Activated CD8-positive, alpha-beta T cell treated with anti-CD3 and anti-CD28 coated beads for 36 hours (primary cell): ENCODE results near the gene ACTR1A. TPM values are rescaled to one million over a fixed set of nuclear protein-coding genes. Genes with fewer than 3 reads are reported as not detected.

Experiments used
- ATAC-seq: fragments of 200-7000 bp; cut with Tn5 transposase; one replicate; pipeline ENCODE4 v1.10.0; 2021; ENCODE audit warnings: mild to moderate bottlenecking, moderate library complexity
- CTCF ChIA-PET: fragments of 350-600 bp; sonication (Branson Sonifier 250); formaldehyde crosslinking; loops from one replicate; lab custom pipeline; 2021; ENCODE audit warnings: antibody characterized with exemption; lab: Charles Lee
- POLR2A ChIA-PET: fragments of 350-600 bp; sonication (Branson Sonifier 250); formaldehyde crosslinking; loops from one replicate; lab custom pipeline; 2021; ENCODE audit warnings: antibody characterized with exemption; lab: Charles Lee
- DNase-seq: peaks from one replicate; pipeline ENCODE4 v3.0.0-alpha.2; 2020
- H3K27ac Mint-ChIP-seq: one replicate; pipeline ENCODE4 v1.8.0; 2021; ENCODE audit warnings: mild to moderate bottlenecking, mixed read lengths
- H3K27me3 Mint-ChIP-seq: one replicate; pipeline ENCODE4 v1.8.0; 2021; ENCODE audit warnings: mixed read lengths
- H3K36me3 Mint-ChIP-seq: one replicate; pipeline ENCODE4 v1.8.0; 2021; ENCODE audit warnings: low read depth, mixed read lengths
- H3K4me1 Mint-ChIP-seq: one replicate; pipeline ENCODE4 v1.8.0; 2021; ENCODE audit warnings: low read depth, mixed read lengths
- H3K4me3 Mint-ChIP-seq: one replicate; pipeline ENCODE4 v1.8.0; 2021; ENCODE audit warnings: mild to moderate bottlenecking, moderate library complexity, mixed read lengths
- H3K9me3 Mint-ChIP-seq: one replicate; pipeline ENCODE4 v1.8.0; 2021; ENCODE audit warnings: mixed read lengths
- intact Hi-C: fragments of 100-400 bp; cut with micrococcal nuclease; formaldehyde crosslinking; loops from one replicate; pipeline ENCODE4 v1.10.0; 2022
- total RNA-seq, 2 experiments: library from RNA; stranded (reverse); gene quantifications; one replicate each; pipeline ENCODE4 v1.2.3, GENCODE V29; 2021
- TF ChIP-seq, protein P1 (sequence below): fragments of 200-600 bp; IDR thresholded peaks from one replicate; pipeline ENCODE4 v1.8.0; 2022; ENCODE audit warnings: antibody characterized with exemption, mild to moderate bottlenecking

The ACTR1A gene
- total RNA-seq, 2 experiments from 2014 or later: 47.1 to 51.3 TPM

DNA sequence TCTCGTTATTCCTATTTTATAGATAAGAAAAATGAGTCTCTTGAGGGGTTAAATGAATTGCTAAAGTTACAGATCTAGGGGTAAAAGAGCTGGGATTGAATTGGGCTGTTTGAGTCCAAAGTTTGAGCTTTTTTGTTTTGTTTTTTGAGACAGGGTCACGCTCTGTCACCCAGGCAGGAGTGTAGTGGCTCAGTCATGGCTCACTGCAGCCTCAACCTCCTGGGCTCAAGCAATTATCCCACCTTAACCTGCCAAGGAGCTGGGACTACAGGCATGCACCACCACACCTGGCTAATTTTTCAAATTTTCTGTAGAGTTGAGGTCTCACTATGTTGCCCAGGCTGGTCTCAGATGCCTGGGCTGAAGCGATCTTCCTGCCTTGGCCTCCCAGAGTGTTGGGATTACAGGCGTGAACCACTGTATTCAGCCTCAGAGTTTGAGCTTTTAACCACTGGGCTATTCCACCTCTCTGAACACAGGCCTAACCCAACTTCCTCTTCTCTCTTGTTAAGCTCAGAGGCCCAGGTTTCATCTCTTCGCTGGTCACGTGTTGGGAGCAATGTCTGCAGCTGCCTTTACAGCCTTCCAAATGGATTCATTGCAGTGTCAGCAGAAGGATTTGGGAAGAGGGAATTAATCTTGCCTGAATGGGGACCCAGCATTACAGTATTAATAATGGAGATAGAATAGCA lies 9.2 kb upstream of the ACTR1A start:
- H3K36me3 Mint-ChIP-seq: peaks cover 4% of the 10 kb centered on the region
- TF ChIP-seq, protein P1, sequence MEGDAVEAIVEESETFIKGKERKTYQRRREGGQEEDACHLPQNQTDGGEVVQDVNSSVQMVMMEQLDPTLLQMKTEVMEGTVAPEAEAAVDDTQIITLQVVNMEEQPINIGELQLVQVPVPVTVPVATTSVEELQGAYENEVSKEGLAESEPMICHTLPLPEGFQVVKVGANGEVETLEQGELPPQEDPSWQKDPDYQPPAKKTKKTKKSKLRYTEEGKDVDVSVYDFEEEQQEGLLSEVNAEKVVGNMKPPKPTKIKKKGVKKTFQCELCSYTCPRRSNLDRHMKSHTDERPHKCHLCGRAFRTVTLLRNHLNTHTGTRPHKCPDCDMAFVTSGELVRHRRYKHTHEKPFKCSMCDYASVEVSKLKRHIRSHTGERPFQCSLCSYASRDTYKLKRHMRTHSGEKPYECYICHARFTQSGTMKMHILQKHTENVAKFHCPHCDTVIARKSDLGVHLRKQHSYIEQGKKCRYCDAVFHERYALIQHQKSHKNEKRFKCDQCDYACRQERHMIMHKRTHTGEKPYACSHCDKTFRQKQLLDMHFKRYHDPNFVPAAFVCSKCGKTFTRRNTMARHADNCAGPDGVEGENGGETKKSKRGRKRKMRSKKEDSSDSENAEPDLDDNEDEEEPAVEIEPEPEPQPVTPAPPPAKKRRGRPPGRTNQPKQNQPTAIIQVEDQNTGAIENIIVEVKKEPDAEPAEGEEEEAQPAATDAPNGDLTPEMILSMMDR: no peak
- intact Hi-C loops: no loop called here
- H3K4me1 Mint-ChIP-seq: peaks cover 17% of the 10 kb centered on the region
- H3K27me3 Mint-ChIP-seq: no peaks in the 10 kb centered on the region
- H3K4me3 Mint-ChIP-seq: no peak overlapping the region
- DNase-seq (no peak), ATAC-seq (no peak)
- no peak overlapping the region for H3K27ac Mint-ChIP-seq
- no peaks in the 10 kb centered on the region for H3K9me3 Mint-ChIP-seq
- POLR2A ChIA-PET: interaction anchor here (0.6 to 1.1 kb wide), 2 partner anchors 355 to 599 kb away, joined by 3 read pairs; no protein-coding TSS in a partner anchor
- CTCF ChIA-PET: interaction anchor here (1.0 to 1.1 kb wide), 3 partner anchors 71 to 280 kb away, joined by 3 to 9 read pairs (median 4); no protein-coding TSS in a partner anchor

GRCh38 chr10:102509387-102509786 lies 6.9 kb upstream of the ACTR1A start:
- Mint-ChIP-seq H3K4me3 (no peak overlapping the region), H3K9me3 (no peaks in the 10 kb centered on the region), H3K27me3 (no peaks in the 10 kb centered on the region), H3K4me1 (peaks cover 28% of the 10 kb centered on the region), H3K27ac (no peak overlapping the region), H3K36me3 (peaks cover 3% of the 10 kb centered on the region)
- CTCF ChIA-PET: interaction anchor here (0.8 to 2.0 kb wide), 2 partner anchors 74 to 134 kb away, joined by 3 to 11 read pairs; no protein-coding TSS in a partner anchor
- POLR2A ChIA-PET: interaction anchor here (0.9 kb wide), 1 partner anchor 14 kb away, joined by 3 read pairs; no protein-coding TSS in a partner anchor
- TF ChIP-seq, protein P1: no peak
- DNase-seq (no peak), ATAC-seq (no peak)
- intact Hi-C loops: no loop called here

DNA sequence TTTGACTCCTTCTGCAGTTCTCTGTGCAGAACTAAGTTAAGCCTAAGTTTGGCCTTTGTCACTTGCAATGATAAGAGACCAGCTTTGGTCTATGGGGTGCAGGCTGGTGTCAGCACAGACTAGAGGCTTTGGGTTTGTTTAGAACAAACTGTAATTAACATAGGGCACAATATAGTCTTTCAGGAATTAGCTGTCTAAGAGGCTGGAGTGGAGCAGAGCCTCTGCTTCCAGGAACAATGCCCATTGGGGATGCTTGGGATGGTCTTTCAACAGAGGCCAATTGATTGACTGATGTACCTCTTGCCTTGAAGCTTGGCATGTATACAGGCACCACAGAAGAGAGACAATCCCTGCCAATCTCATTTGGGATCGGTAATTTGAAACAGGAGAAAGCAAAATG lies 6.0 kb upstream of the ACTR1A start:
- H3K27ac Mint-ChIP-seq: no peak overlapping the region
- ChIA-PET CTCF (interaction anchor here (1.2 to 2.6 kb wide), 3 partner anchors 75 to 278 kb away, joined by 3 to 19 read pairs (median 11); no protein-coding TSS in a partner anchor), POLR2A (interaction anchor here (1.5 kb wide), 1 partner anchor 114 kb away, joined by 3 read pairs; no protein-coding TSS in a partner anchor)
- H3K36me3 Mint-ChIP-seq: no peaks in the 10 kb centered on the region
- ATAC-seq (no peak), DNase-seq (no peak)
- TF ChIP-seq, protein P1: no peak
- H3K9me3 Mint-ChIP-seq: no peaks in the 10 kb centered on the region
- peaks cover 28% of the 10 kb centered on the region for H3K4me1 Mint-ChIP-seq
- H3K27me3 Mint-ChIP-seq: no peaks in the 10 kb centered on the region
- H3K4me3 Mint-ChIP-seq: no peak overlapping the region
- intact Hi-C loops: no loop called here

DNA sequence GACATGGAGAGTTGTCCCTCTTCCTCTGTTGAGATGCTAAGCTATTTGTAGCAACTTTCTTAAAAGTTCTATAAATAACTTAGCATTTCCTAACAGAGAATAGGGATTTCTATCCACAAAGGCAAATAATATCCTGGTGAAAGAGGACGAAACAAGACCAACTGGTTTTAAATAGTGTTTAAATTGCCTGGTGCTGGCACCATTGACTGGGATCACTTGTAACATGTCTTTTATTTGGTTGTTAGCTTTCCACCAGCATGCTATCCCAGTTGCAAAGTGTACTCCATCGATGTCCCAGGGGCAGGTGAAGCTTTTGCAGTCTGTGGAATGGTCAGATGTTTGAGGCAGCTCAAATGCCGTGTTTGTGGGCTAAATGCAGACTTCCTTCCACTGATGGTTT lies 5.0 kb upstream of the ACTR1A start:
- H3K27ac Mint-ChIP-seq: no peak overlapping the region
- H3K4me3 Mint-ChIP-seq: no peak overlapping the region
- no peaks in the 10 kb centered on the region for H3K9me3 Mint-ChIP-seq
- TF ChIP-seq, protein P1: no peak
- no peaks in the 10 kb centered on the region for H3K36me3 Mint-ChIP-seq
- peaks cover 28% of the 10 kb centered on the region for H3K4me1 Mint-ChIP-seq
- H3K27me3 Mint-ChIP-seq: no peaks in the 10 kb centered on the region
- intact Hi-C loops: no loop called here
- DNase-seq: no peak
- POLR2A ChIA-PET: interaction anchor here (0.7 to 1.5 kb wide), 3 partner anchors 14 to 289 kb away, joined by 3 read pairs; no protein-coding TSS in a partner anchor
- ATAC-seq: no peak
- CTCF ChIA-PET: interaction anchor here (0.6 to 2.6 kb wide), 4 partner anchors 25 to 278 kb away, joined by 3 to 19 read pairs (median 3); no protein-coding TSS in a partner anchor
